ENCODE measurements around the gene NDUFB10. TPM values are rescaled to one million over a fixed set of nuclear protein-coding genes. Genes with fewer than 3 reads are reported as not detected.

NDUFB10 gene
- total and polyA plus RNA-seq, 4 donors, result 93.9 to 195 (median 133) TPM

DNA sequence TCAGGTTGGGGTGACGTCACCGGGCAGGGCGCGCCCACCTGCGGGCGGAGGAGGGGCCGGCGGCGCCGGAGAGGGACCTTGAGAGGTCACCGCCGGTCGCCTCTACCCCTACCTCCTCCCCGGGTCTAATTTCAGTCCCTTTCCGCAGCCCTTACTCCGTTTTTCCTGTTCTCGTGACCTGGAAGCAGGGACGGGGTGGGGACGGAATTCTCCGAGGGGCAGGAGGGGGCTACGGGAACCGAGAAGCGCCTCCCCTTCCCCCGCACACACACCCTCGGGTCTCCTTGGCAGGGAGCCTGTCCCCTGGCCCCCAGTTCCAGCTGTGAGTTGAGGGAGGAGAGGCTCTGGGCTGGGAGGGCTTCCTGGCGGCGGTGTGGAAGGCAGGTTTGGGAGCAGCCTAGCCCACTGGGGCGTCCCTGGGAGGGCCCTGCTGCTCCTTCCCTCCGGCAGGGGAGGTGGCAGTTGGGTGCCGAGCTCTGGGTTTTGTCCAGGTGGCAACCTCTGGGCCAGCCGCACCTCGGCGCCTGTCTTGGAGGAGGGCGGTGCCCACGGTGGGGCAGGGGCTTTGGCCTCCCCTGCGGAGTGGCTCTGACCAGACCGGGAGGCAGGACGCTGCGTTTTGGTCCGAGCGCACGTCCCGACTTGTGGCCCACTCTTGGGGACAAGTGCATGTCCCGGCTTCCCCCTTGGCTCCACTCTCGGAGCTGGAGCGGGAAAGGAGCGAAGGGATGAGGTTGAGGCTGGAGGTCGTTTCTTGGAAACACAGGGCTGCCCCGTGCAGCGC is 31.2 kb downstream of the NDUFB10 start:
- Histone ChIP-seq H3K4me1 (ENCODE audit: control insufficient read depth in 4 of 4, insufficient read depth in 4 of 4, low read length in 3 of 4) (peaks cover 2 to 31% (median 17%) of the 10 kb centered on the region in 4 donors), H3K9ac (ENCODE audit: low read depth in 1 of 2, low read length in 2 of 2) (no peak overlapping the region), H3K36me3 (ENCODE audit: control insufficient read depth in 4 of 4, insufficient read depth in 3 of 4, low read depth in 1 of 4, low read length in 3 of 4) (peaks cover 0 to 15% (median under 1%) of the 10 kb centered on the region in 4 donors), H3K27me3 (ENCODE audit: control insufficient read depth in 4 of 4, insufficient read depth in 4 of 4, low read length in 3 of 4) (peaks cover 0 to 9% (median 4%) of the 10 kb centered on the region in 4 donors), H3K27ac (ENCODE audit: low read depth in 1 of 2, low read length in 2 of 2) (no peak overlapping the region), H3K4me3 (ENCODE audit: low read depth in 1 of 3, low read length in 3 of 3) (peak overlapping the region in 1 of 3 donors; percentile 24), H3K9me3 (ENCODE audit: control insufficient read depth in 4 of 4, low read length in 3 of 4) (no peaks in the 10 kb centered on the region)
- TF ChIP-seq HNF4A (conservative IDR thresholded peaks at IDR 0.05) (no peak), EGR1 (IDR thresholded peaks at IDR 0.05; ENCODE audit: low read depth in 2 of 2) (no peak), RXRA (IDR thresholded peaks at IDR 0.05) (no peak), RAD21 (IDR thresholded peaks at IDR 0.05) (no peak), JUND (IDR thresholded peaks at IDR 0.05) (no peak), HNF4G (IDR thresholded peaks at IDR 0.05) (no peak), ATF3 (IDR thresholded peaks at IDR 0.05) (no peak), FOXA2 (IDR thresholded peaks at IDR 0.05) (no peak), SP1 (IDR thresholded peaks at IDR 0.05) (no peak), FOXA1 (IDR thresholded peaks at IDR 0.05) (no peak), ZBTB33 (IDR thresholded peaks at IDR 0.05) (no peak), YY1 (IDR thresholded peaks at IDR 0.05) (no peak), NR2F2 (IDR thresholded peaks at IDR 0.05) (no peak), GABPA (IDR thresholded peaks at IDR 0.05 in 1 of 2, conservative IDR thresholded peaks at IDR 0.05 in 1 of 2) (no peak), REST (IDR thresholded peaks at IDR 0.05) (no peak)
- TF ChIP-seq, protein P1, sequence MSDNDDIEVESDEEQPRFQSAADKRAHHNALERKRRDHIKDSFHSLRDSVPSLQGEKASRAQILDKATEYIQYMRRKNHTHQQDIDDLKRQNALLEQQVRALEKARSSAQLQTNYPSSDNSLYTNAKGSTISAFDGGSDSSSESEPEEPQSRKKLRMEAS (IDR thresholded peaks at IDR 0.05), result no peak
- TF ChIP-seq, protein P2, sequence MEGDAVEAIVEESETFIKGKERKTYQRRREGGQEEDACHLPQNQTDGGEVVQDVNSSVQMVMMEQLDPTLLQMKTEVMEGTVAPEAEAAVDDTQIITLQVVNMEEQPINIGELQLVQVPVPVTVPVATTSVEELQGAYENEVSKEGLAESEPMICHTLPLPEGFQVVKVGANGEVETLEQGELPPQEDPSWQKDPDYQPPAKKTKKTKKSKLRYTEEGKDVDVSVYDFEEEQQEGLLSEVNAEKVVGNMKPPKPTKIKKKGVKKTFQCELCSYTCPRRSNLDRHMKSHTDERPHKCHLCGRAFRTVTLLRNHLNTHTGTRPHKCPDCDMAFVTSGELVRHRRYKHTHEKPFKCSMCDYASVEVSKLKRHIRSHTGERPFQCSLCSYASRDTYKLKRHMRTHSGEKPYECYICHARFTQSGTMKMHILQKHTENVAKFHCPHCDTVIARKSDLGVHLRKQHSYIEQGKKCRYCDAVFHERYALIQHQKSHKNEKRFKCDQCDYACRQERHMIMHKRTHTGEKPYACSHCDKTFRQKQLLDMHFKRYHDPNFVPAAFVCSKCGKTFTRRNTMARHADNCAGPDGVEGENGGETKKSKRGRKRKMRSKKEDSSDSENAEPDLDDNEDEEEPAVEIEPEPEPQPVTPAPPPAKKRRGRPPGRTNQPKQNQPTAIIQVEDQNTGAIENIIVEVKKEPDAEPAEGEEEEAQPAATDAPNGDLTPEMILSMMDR (IDR thresholded peaks at IDR 0.05; ENCODE audit: low read depth, low read length, missing input control), result no peak
- 8% methylated on average over 50 of the region's 50 CpGs for WGBS
- DNase-seq (ENCODE audit: low spot score), result no peak
